Muscle of leg (tissue), 11 donors: Measurements from ENCODE around the gene PPM1H. TPM values are rescaled to one million over a fixed set of nuclear protein-coding genes. Genes with fewer than 3 reads are reported as not detected.

Source experiments
- DNase-seq: peaks from one replicate; pipeline ENCODE4 v3.0.0; 2013
- H3K27ac ChIP-seq: one replicate; pipeline ENCODE4 v1.5.1; 2013; ENCODE audit warnings: mild to moderate bottlenecking, low read length, control low read depth
- H3K27me3 ChIP-seq: one replicate; pipeline ENCODE4 v1.6.1; 2013; ENCODE audit warnings: low read length; ENCODE audit not compliant: control insufficient read depth, insufficient read depth
- H3K36me3 ChIP-seq: one replicate; pipeline ENCODE4 v1.6.1; 2013; ENCODE audit warnings: low read length; ENCODE audit not compliant: control insufficient read depth, insufficient read depth
- H3K4me1 ChIP-seq: one replicate; pipeline ENCODE4 v1.6.1; 2013; ENCODE audit warnings: low read length; ENCODE audit not compliant: control insufficient read depth, insufficient read depth
- H3K4me3 ChIP-seq: one replicate; pipeline ENCODE4 v1.5.1; 2013; ENCODE audit warnings: low read length, control low read depth
- H3K9me3 ChIP-seq: replicated peaks from 2 replicates; pipeline ENCODE4 v1.6.1; 2013; ENCODE audit warnings: low read depth, low read length; ENCODE audit not compliant: control insufficient read depth
- WGBS: methylation state at CpG from one replicate; pipeline ENCODE4 v1.1.5; 2013; ENCODE audit warnings: missing lambda C conversion rate; ENCODE audit not compliant: insufficient coverage; 5-methylcytosine and 5-hydroxymethylcytosine counted together
- polyA plus RNA-seq, 8 donors: library from polyadenylated mRNA; unstranded; fragments of 120-200 nt; gene quantifications; one replicate each; pipeline versions ENCODE4 v1.2.1 to v1.2.3, GENCODE V29; 2013; ENCODE audit warnings: inconsistent platforms in 1 of 8, low replicate concordance in 1 of 8; ENCODE audit not compliant: insufficient read length in 8 of 8, insufficient read depth in 1 of 8
- total RNA-seq: library from RNA; stranded (reverse); fragments of 120-200 nt; gene quantifications from one replicate; pipeline ENCODE4 v1.2.4, GENCODE V29; 2013

The PPM1H gene
- total and polyA plus RNA-seq, 9 donors = 2.7 to 4.2 (median 3.4) TPM

- Histone ChIP-seq H3K4me3 (no peak overlapping the region), H3K27ac (no peak overlapping the region), H3K9me3 (no peaks in the 10 kb centered on the region), H3K27me3 (no peaks in the 10 kb centered on the region), H3K4me1 (no peaks in the 10 kb centered on the region), H3K36me3 (no peaks in the 10 kb centered on the region)
- DNase-seq = no peak
- 100% methylated on average over 1 of the region's 2 CpGs for whole genome bisulfite sequencing
Observed at GRCh38 chr12:62776997-62777396, 158.0 kb downstream of the PPM1H start.

- Histone ChIP-seq H3K9me3 (no peaks in the 10 kb centered on the region), H3K36me3 (no peaks in the 10 kb centered on the region), H3K4me3 (no peak overlapping the region), H3K27ac (no peak overlapping the region), H3K27me3 (no peaks in the 10 kb centered on the region), H3K4me1 (no peaks in the 10 kb centered on the region)
- DNase-seq = no peak
Observed at GRCh38 chr12:62776575-62776974, 158.4 kb downstream of the PPM1H start.

- Histone ChIP-seq H3K36me3 (no peaks in the 10 kb centered on the region), H3K4me3 (no peak overlapping the region), H3K4me1 (peaks cover 3% of the 10 kb centered on the region), H3K27me3 (no peaks in the 10 kb centered on the region), H3K27ac (no peak overlapping the region), H3K9me3 (no peaks in the 10 kb centered on the region)
- WGBS = 100% methylated on average over 8 of the region's 8 CpGs
- no peak for DNase-seq
Observed at GRCh38 chr12:62774794-62775193, 160.2 kb downstream of the PPM1H start.

- H3K9me3 ChIP-seq = no peaks in the 10 kb centered on the region
- 83% methylated on average over 2 of the region's 4 CpGs for WGBS
- no peak overlapping the region for H3K27ac ChIP-seq
- H3K4me3 ChIP-seq = no peak overlapping the region
- H3K4me1 ChIP-seq = peaks cover 6% of the 10 kb centered on the region
- no peaks in the 10 kb centered on the region for H3K36me3 ChIP-seq
- DNase-seq = no peak
- H3K27me3 ChIP-seq = no peaks in the 10 kb centered on the region
Observed at GRCh38 chr12:62772416-62772955, 162.5 kb downstream of the PPM1H start.

GRCh38 chr12:62771828-62772227 is 163.1 kb downstream of the PPM1H start:
- no CpG with 5 or more reads among the region's 2 CpGs for WGBS
- no peaks in the 10 kb centered on the region for H3K36me3 ChIP-seq
- H3K4me3 ChIP-seq = no peak overlapping the region
- no peaks in the 10 kb centered on the region for H3K9me3 ChIP-seq
- H3K27me3 ChIP-seq = no peaks in the 10 kb centered on the region
- no peak overlapping the region for H3K27ac ChIP-seq
- peaks cover 10% of the 10 kb centered on the region for H3K4me1 ChIP-seq
- no peak for DNase-seq

- no peak for DNase-seq
- no peaks in the 10 kb centered on the region for H3K27me3 ChIP-seq
- no peak overlapping the region for H3K4me3 ChIP-seq
- WGBS = 53% methylated on average over 2 of the region's 2 CpGs
- H3K9me3 ChIP-seq = no peaks in the 10 kb centered on the region
- peaks cover 15% of the 10 kb centered on the region for H3K4me1 ChIP-seq
- peak overlapping the region; percentile 56 for H3K27ac ChIP-seq
- H3K36me3 ChIP-seq = no peaks in the 10 kb centered on the region
Observed at GRCh38 chr12:62770381-62770780, 164.6 kb downstream of the PPM1H start.

- Histone ChIP-seq H3K9me3 (no peaks in the 10 kb centered on the region), H3K4me3 (no peak overlapping the region), H3K27ac (no peak overlapping the region), H3K36me3 (no peaks in the 10 kb centered on the region), H3K27me3 (no peaks in the 10 kb centered on the region), H3K4me1 (peaks cover 15% of the 10 kb centered on the region)
- 100% methylated on average over 1 of the region's 3 CpGs for WGBS
- DNase-seq = no peak
Observed at GRCh38 chr12:62769076-62769619, 165.8 kb downstream of the PPM1H start.

GRCh38 chr12:62767946-62768345 is 167.0 kb downstream of the PPM1H start:
- H3K4me1 ChIP-seq = peaks cover 16% of the 10 kb centered on the region
- H3K36me3 ChIP-seq = no peaks in the 10 kb centered on the region
- no peak overlapping the region for H3K27ac ChIP-seq
- H3K4me3 ChIP-seq = no peak overlapping the region
- no peaks in the 10 kb centered on the region for H3K27me3 ChIP-seq
- DNase-seq = no peak
- WGBS = 90% methylated on average over 2 of the region's 4 CpGs
- H3K9me3 ChIP-seq = no peaks in the 10 kb centered on the region

GRCh38 chr12:62767496-62767895 is 167.5 kb downstream of the PPM1H start:
- 76% methylated on average over 3 of the region's 5 CpGs for WGBS
- no peak for DNase-seq

GRCh38 chr12:62766496-62766895 is 168.5 kb downstream of the PPM1H start:
- no peaks in the 10 kb centered on the region for H3K36me3 ChIP-seq
- no peak overlapping the region for H3K4me3 ChIP-seq
- H3K27me3 ChIP-seq = no peaks in the 10 kb centered on the region
- H3K9me3 ChIP-seq = no peaks in the 10 kb centered on the region
- peaks cover 23% of the 10 kb centered on the region for H3K4me1 ChIP-seq
- H3K27ac ChIP-seq = no peak overlapping the region
- no CpG with 5 or more reads among the region's 1 CpG for WGBS
- peak; percentile 57 for DNase-seq

More at GRCh38 chr12:62767496-62767895, 167.5 kb downstream of the PPM1H start:
- H3K36me3 ChIP-seq = no peaks in the 10 kb centered on the region
- peaks cover 16% of the 10 kb centered on the region for H3K4me1 ChIP-seq
- H3K4me3 ChIP-seq = no peak overlapping the region
- no peaks in the 10 kb centered on the region for H3K9me3 ChIP-seq
- no peaks in the 10 kb centered on the region for H3K27me3 ChIP-seq
- no peak overlapping the region for H3K27ac ChIP-seq
